ENCODE results near the gene ME2. TPM values are rescaled to one million over a fixed set of nuclear protein-coding genes. Genes with fewer than 3 reads are reported as not detected.
A peak's percentile ranks its signal among the peaks of the same experiment; 100 is the strongest.
"Not testable (repeated sequence)": the region's sequence is repeated elsewhere in the genome, so short reads cannot be mapped to it uniquely, and the experiment has no call there.

Gene ME2
- total and polyA plus RNA-seq, 11 donors: 24.5 to 91.3 (median 71.1) TPM

GRCh38 chr18:50994031-50994430 is 115.1 kb downstream of the ME2 start:
- Histone ChIP-seq H3K9me3 (peaks cover 0 to 7% (median 0%) of the 10 kb centered on the region in 12 donors), H3K4me3 (no peak overlapping the region), H3K4me1 (peaks cover 0 to 6% (median 0%) of the 10 kb centered on the region in 12 donors), H3K36me3 (no peaks in the 10 kb centered on the region), H3K27ac (peak overlapping the region in 2 of 12 donors; percentile 19 to 23), H3K27me3 (no peaks in the 10 kb centered on the region)
- TF ChIP-seq, protein P1, sequence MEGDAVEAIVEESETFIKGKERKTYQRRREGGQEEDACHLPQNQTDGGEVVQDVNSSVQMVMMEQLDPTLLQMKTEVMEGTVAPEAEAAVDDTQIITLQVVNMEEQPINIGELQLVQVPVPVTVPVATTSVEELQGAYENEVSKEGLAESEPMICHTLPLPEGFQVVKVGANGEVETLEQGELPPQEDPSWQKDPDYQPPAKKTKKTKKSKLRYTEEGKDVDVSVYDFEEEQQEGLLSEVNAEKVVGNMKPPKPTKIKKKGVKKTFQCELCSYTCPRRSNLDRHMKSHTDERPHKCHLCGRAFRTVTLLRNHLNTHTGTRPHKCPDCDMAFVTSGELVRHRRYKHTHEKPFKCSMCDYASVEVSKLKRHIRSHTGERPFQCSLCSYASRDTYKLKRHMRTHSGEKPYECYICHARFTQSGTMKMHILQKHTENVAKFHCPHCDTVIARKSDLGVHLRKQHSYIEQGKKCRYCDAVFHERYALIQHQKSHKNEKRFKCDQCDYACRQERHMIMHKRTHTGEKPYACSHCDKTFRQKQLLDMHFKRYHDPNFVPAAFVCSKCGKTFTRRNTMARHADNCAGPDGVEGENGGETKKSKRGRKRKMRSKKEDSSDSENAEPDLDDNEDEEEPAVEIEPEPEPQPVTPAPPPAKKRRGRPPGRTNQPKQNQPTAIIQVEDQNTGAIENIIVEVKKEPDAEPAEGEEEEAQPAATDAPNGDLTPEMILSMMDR (IDR thresholded peaks at IDR 0.05): no peak
- no peak for TF ChIP-seq POLR2A (IDR thresholded peaks at IDR 0.05)
- intact Hi-C loops (cut with DNase I): no loop called here
- 56 to 63% (median 57%) methylated on average over 2 of the region's 2 CpGs for WGBS, 4 donors
- DNase-seq: no peak
- ATAC-seq: peak in 2 of 4 donors; percentile 20 to 29

- H3K27ac ChIP-seq; H3K9me3 ChIP-seq; H3K4me3 ChIP-seq; ATAC-seq; DNase-seq; intact Hi-C loops (cut with DNase I); H3K27me3 ChIP-seq; H3K36me3 ChIP-seq: not testable (repeated sequence)
- peaks cover 0 to 10% (median 0%) of the 10 kb centered on the region in 12 donors for H3K4me1 ChIP-seq
- WGBS, 4 donors: 95 to 100% (median 98%) methylated on average over 2 of the region's 2 CpGs
These were observed 124.3 kb downstream of the ME2 start for GRCh38 chr18:51003174-51003573.

Other genes starting within 250 kb of the ME2 start
- gene MRO, start 59.1 kb upstream of the ME2 start, total RNA-seq: 1 to 10 TPM in 7 of 9 donors, under 1 TPM in 2; 0.42 to 6.9 (median 3.7) TPM
- gene MRO, start 59.1 kb upstream of the ME2 start, polyA plus RNA-seq: 1 to 10 TPM in 1 of 2 donors, under 1 TPM in 1; 0.19 to 1.6 TPM
- gene ELAC1, start 88.9 kb downstream of the ME2 start, total RNA-seq: 1 to 10 TPM; 3.0 to 7.2 (median 4.0) TPM
- gene ELAC1, start 88.9 kb downstream of the ME2 start, polyA plus RNA-seq: 1 to 10 TPM; 2.3 to 5.2 TPM
- gene SMAD4, start 151.1 kb downstream of the ME2 start, total RNA-seq: 100 to 1,000 TPM in 2 of 9 donors, 10 to 100 TPM in 7; 78.6 to 103 (median 92.0) TPM
- 10 to 100 TPM; 10.8 to 52.3 TPM for gene SMAD4, start 151.1 kb downstream of the ME2 start, polyA plus RNA-seq